ENCODE results near the gene ATG10. TPM values are rescaled to one million over a fixed set of nuclear protein-coding genes. Genes with fewer than 3 reads are reported as not detected.
"Not testable (repeated sequence)": the region's sequence is repeated elsewhere in the genome, so short reads cannot be mapped to it uniquely, and the experiment has no call there.

The ATG10 gene
- total RNA-seq, 5 donors from 2014 or later (not counting 1 experiment from before 2014, with no cell fraction given), result 3.9 to 7.8 (median 6.6) TPM

GRCh38 chr5:82011761-82012160, 39.9 kb downstream of the ATG10 start:
- Mint-ChIP-seq H3K9me3 (peaks cover 3 to 4% (median 3%) of the 10 kb centered on the region in 3 donors), H3K4me3 (no peak overlapping the region), H3K27me3 (no peaks in the 10 kb centered on the region), H3K4me1 (no peaks in the 10 kb centered on the region), H3K27ac (no peak overlapping the region), H3K36me3 (peaks cover 41% of the 10 kb centered on the region)
- ChIA-PET CTCF (no interaction called here), POLR2A (no interaction called here)
- DNase-seq (no peak), ATAC-seq (replicated peaks in 1 of 4) (no peak)
- Histone ChIP-seq H3K36me3 (ENCODE audit: control insufficient read depth in 2 of 2, extremely low read depth in 1 of 2, insufficient read depth in 1 of 2, low read length in 1 of 2) (no peaks in the 10 kb centered on the region), H3K27ac (ENCODE audit: low read length) (no peak overlapping the region), H3K9me3 (no peaks in the 10 kb centered on the region), H3K4me3 (ENCODE audit: control insufficient read depth in 1 of 2, extremely low read depth in 1 of 2, low read length in 1 of 2) (no peak overlapping the region), H3K27me3 (replicated peaks in 1 of 2; ENCODE audit: control insufficient read depth in 2 of 2, extremely low read depth in 1 of 2, insufficient read depth in 2 of 2, low read length in 1 of 2) (no peaks in the 10 kb centered on the region), H3K4me1 (ENCODE audit: control insufficient read depth in 1 of 2, extremely low read depth in 1 of 2, insufficient read depth in 2 of 2, low read length in 2 of 2) (no peaks in the 10 kb centered on the region)
- WGBS (ENCODE audit: insufficient coverage), result no CpG with 5 or more reads among the region's 1 CpG

GRCh38 chr5:82014644-82015043, 42.8 kb downstream of the ATG10 start:
- H3K27ac ChIP-seq (ENCODE audit: low read length); H3K36me3 ChIP-seq (ENCODE audit: control insufficient read depth in 2 of 2, extremely low read depth in 1 of 2, insufficient read depth in 1 of 2, low read length in 1 of 2); POLR2A ChIA-PET; H3K9me3 ChIP-seq; H3K27me3 Mint-ChIP-seq; H3K27me3 ChIP-seq (replicated peaks in 1 of 2; ENCODE audit: control insufficient read depth in 2 of 2, extremely low read depth in 1 of 2, insufficient read depth in 2 of 2, low read length in 1 of 2); H3K4me1 Mint-ChIP-seq; CTCF ChIA-PET; H3K4me1 ChIP-seq (ENCODE audit: control insufficient read depth in 1 of 2, extremely low read depth in 1 of 2, insufficient read depth in 2 of 2, low read length in 2 of 2); ATAC-seq (replicated peaks in 1 of 4); H3K27ac Mint-ChIP-seq; H3K4me3 Mint-ChIP-seq; H3K4me3 ChIP-seq (ENCODE audit: control insufficient read depth in 1 of 2, extremely low read depth in 1 of 2, low read length in 1 of 2); DNase-seq; H3K9me3 Mint-ChIP-seq: not testable (repeated sequence)
- peaks cover 53% of the 10 kb centered on the region for H3K36me3 Mint-ChIP-seq
- no CpG with 5 or more reads among the region's 4 CpGs for WGBS (ENCODE audit: insufficient coverage)

- ChIA-PET POLR2A (no interaction called here), CTCF (interaction anchor here in 1 of 2 donors (0.5 kb wide), 1 partner anchor 1289 kb away, joined by 7 read pairs; no protein-coding TSS in a partner anchor)
Measured at GRCh38 chr5:82018462-82018861, 46.6 kb downstream of the ATG10 start.

DNA sequence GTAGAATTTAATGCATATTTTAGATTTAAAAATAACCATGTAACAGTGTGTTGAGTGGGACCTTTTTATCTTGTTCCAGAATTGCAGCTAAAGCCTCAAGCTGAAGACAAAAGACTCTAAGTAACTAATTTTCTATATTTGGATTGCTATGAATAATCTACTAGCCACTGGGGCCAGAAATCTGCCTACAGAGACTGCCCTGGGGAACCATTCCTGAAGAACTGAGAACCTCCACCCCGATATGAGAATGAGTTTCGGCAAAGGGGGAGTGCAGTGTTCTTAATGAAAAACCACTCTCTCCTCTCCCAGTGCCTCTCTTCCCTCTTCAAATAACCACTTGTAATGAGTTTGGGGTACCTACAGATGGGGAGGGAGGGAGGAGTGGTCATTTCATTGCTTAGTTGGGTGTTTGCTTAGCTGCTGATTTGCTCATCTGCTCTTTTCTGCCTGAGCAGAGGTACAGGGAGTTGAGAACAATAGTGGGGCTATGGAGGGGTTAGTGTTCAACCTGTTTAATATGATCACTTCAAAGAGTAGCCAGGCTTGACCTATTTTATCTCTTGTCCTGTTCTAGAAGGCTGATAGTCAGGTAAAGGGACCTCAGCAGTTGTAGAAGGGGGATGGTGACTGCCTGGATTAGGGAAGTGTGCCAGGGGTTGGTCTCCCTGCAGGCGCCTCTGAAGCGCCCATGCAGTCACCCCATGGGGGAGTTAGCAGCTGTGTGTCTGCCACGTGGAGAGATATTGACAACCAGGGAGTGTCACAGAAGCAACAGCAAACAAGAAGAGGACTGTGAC, 47.7 kb downstream of the ATG10 start:
- Mint-ChIP-seq H3K27ac (no peak overlapping the region), H3K36me3 (peaks cover 28% of the 10 kb centered on the region), H3K27me3 (no peaks in the 10 kb centered on the region), H3K4me1 (no peaks in the 10 kb centered on the region), H3K4me3 (no peak overlapping the region), H3K9me3 (peaks cover 3 to 4% (median 3%) of the 10 kb centered on the region in 3 donors)
- ChIA-PET CTCF (no interaction called here), POLR2A (no interaction called here)
- Histone ChIP-seq H3K27ac (ENCODE audit: low read length) (no peak overlapping the region), H3K4me3 (ENCODE audit: control insufficient read depth in 1 of 2, extremely low read depth in 1 of 2, low read length in 1 of 2) (no peak overlapping the region), H3K27me3 (replicated peaks in 1 of 2; ENCODE audit: control insufficient read depth in 2 of 2, extremely low read depth in 1 of 2, insufficient read depth in 2 of 2, low read length in 1 of 2) (no peaks in the 10 kb centered on the region), H3K9me3 (no peaks in the 10 kb centered on the region), H3K4me1 (ENCODE audit: control insufficient read depth in 1 of 2, extremely low read depth in 1 of 2, insufficient read depth in 2 of 2, low read length in 2 of 2) (no peaks in the 10 kb centered on the region), H3K36me3 (ENCODE audit: control insufficient read depth in 2 of 2, extremely low read depth in 1 of 2, insufficient read depth in 1 of 2, low read length in 1 of 2) (no peaks in the 10 kb centered on the region)
- no peak for ATAC-seq (replicated peaks in 1 of 4)
- WGBS (ENCODE audit: insufficient coverage), result 71% methylated on average over 3 of the region's 5 CpGs
- no peak for DNase-seq

More at GRCh38 chr5:82018462-82018861, 46.6 kb downstream of the ATG10 start:
- Histone ChIP-seq H3K9me3 (no peaks in the 10 kb centered on the region), H3K27ac (ENCODE audit: low read length) (no peak overlapping the region), H3K36me3 (ENCODE audit: control insufficient read depth in 2 of 2, extremely low read depth in 1 of 2, insufficient read depth in 1 of 2, low read length in 1 of 2) (no peaks in the 10 kb centered on the region), H3K27me3 (replicated peaks in 1 of 2; ENCODE audit: control insufficient read depth in 2 of 2, extremely low read depth in 1 of 2, insufficient read depth in 2 of 2, low read length in 1 of 2) (no peaks in the 10 kb centered on the region), H3K4me1 (ENCODE audit: control insufficient read depth in 1 of 2, extremely low read depth in 1 of 2, insufficient read depth in 2 of 2, low read length in 2 of 2) (no peaks in the 10 kb centered on the region), H3K4me3 (ENCODE audit: control insufficient read depth in 1 of 2, extremely low read depth in 1 of 2, low read length in 1 of 2) (no peak overlapping the region)
- 64% methylated on average over 1 of the region's 1 CpG for WGBS (ENCODE audit: insufficient coverage)
- no peak for DNase-seq
- H3K4me3 Mint-ChIP-seq, result no peak overlapping the region
- H3K27ac Mint-ChIP-seq, result no peak overlapping the region
- no peaks in the 10 kb centered on the region for H3K4me1 Mint-ChIP-seq
- ATAC-seq (replicated peaks in 1 of 4), result no peak
- peaks cover 33% of the 10 kb centered on the region for H3K36me3 Mint-ChIP-seq
- no peaks in the 10 kb centered on the region for H3K27me3 Mint-ChIP-seq
- H3K9me3 Mint-ChIP-seq, result peaks cover 3 to 4% (median 3%) of the 10 kb centered on the region in 3 donors

DNA sequence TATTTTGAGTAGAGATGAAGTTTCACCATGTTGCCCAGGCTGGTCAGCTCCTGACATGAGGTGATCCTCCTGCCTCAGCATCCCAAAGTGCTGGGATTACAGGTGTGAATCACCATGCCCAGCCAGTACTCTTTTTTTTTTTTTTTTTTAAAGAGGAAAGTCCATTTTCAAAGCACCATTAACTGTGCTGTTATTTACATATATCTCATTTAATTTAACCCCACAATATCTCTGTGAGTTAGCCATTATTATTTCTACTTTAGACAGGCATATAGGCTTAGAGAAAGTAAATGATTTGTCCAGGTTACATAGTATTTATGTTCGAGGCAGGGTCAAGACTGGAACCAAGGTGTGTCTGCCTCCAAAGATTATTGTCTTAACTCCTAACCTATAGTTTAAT, 50.7 kb downstream of the ATG10 start:
- Mint-ChIP-seq H3K27me3 (no peaks in the 10 kb centered on the region), H3K9me3 (no peaks in the 10 kb centered on the region), H3K4me1 (no peaks in the 10 kb centered on the region), H3K27ac (no peak overlapping the region), H3K36me3 (peaks cover 10% of the 10 kb centered on the region), H3K4me3 (no peak overlapping the region)
- DNase-seq (no peak), ATAC-seq (replicated peaks in 1 of 4) (no peak)
- Histone ChIP-seq H3K4me1 (ENCODE audit: control insufficient read depth in 1 of 2, extremely low read depth in 1 of 2, insufficient read depth in 2 of 2, low read length in 2 of 2) (no peaks in the 10 kb centered on the region), H3K36me3 (ENCODE audit: control insufficient read depth in 2 of 2, extremely low read depth in 1 of 2, insufficient read depth in 1 of 2, low read length in 1 of 2) (no peaks in the 10 kb centered on the region), H3K27me3 (replicated peaks in 1 of 2; ENCODE audit: control insufficient read depth in 2 of 2, extremely low read depth in 1 of 2, insufficient read depth in 2 of 2, low read length in 1 of 2) (no peaks in the 10 kb centered on the region), H3K9me3 (no peaks in the 10 kb centered on the region), H3K27ac (ENCODE audit: low read length) (no peak overlapping the region), H3K4me3 (ENCODE audit: control insufficient read depth in 1 of 2, extremely low read depth in 1 of 2, low read length in 1 of 2) (no peak overlapping the region)
- no CpG with 5 or more reads among the region's 1 CpG for WGBS (ENCODE audit: insufficient coverage)
- POLR2A ChIA-PET, result interaction anchor here in 1 of 2 donors (0.5 kb wide), 1 partner anchor 1727 kb away, joined by 4 read pairs; no protein-coding TSS in a partner anchor
- CTCF ChIA-PET, result interaction anchor here in 1 of 2 donors (0.6 kb wide), 1 partner anchor 563 kb away, joined by 3 read pairs; no protein-coding TSS in a partner anchor

GRCh38 chr5:82023644-82024043, 51.8 kb downstream of the ATG10 start:
- DNase-seq (no peak), ATAC-seq (replicated peaks in 1 of 4) (no peak)
- H3K4me1 ChIP-seq (ENCODE audit: control insufficient read depth in 1 of 2, extremely low read depth in 1 of 2, insufficient read depth in 2 of 2, low read length in 2 of 2), result no peaks in the 10 kb centered on the region
- Mint-ChIP-seq H3K27ac (no peak overlapping the region), H3K9me3 (no peaks in the 10 kb centered on the region), H3K27me3 (no peaks in the 10 kb centered on the region), H3K4me1 (no peaks in the 10 kb centered on the region), H3K4me3 (no peak overlapping the region), H3K36me3 (no peaks in the 10 kb centered on the region)
- no peaks in the 10 kb centered on the region for H3K36me3 ChIP-seq (ENCODE audit: control insufficient read depth in 2 of 2, extremely low read depth in 1 of 2, insufficient read depth in 1 of 2, low read length in 1 of 2)
- H3K27me3 ChIP-seq (replicated peaks in 1 of 2; ENCODE audit: control insufficient read depth in 2 of 2, extremely low read depth in 1 of 2, insufficient read depth in 2 of 2, low read length in 1 of 2), result no peaks in the 10 kb centered on the region
- no peak overlapping the region for H3K4me3 ChIP-seq (ENCODE audit: control insufficient read depth in 1 of 2, extremely low read depth in 1 of 2, low read length in 1 of 2)
- WGBS (ENCODE audit: insufficient coverage), result 93% methylated on average over 3 of the region's 3 CpGs
- CTCF ChIA-PET, result no interaction called here
- H3K27ac ChIP-seq (ENCODE audit: low read length), result no peak overlapping the region
- no peaks in the 10 kb centered on the region for H3K9me3 ChIP-seq
- POLR2A ChIA-PET, result no interaction called here
